Natural killer cell (primary cell): ENCODE data around the gene RNASEH2B. TPM values are rescaled to one million over a fixed set of nuclear protein-coding genes. Genes with fewer than 3 reads are reported as not detected.

Experiments
- ATAC-seq, 3 donors: fragments of 150-1000 bp in 2 of 3; fragments of 200-7000 bp in 1 of 3; cut with Tn5 transposase; 1 replicate in 1 of 3; 2 replicates in 2 of 3; pipeline ENCODE4 v1.10.0; 2021; ENCODE audit warnings: mild to moderate bottlenecking in 2 of 3, moderate library complexity in 2 of 3
- DNase-seq, 2 donors: peaks; one replicate each; pipeline versions ENCODE4 v3.0.0 to v3.0.0-alpha.2; 2013 to 2021; ENCODE audit warnings: mixed read lengths in 1 of 2
- H3K27ac ChIP-seq: one replicate; pipeline ENCODE4 v1.5.1; 2013; ENCODE audit warnings: mild to moderate bottlenecking, low read length
- H3K27me3 ChIP-seq: one replicate; pipeline ENCODE4 v1.6.1; 2013; ENCODE audit warnings: low read length; ENCODE audit not compliant: control insufficient read depth, insufficient read depth
- H3K36me3 ChIP-seq: one replicate; pipeline ENCODE4 v1.6.1; 2013; ENCODE audit warnings: low read length; ENCODE audit not compliant: control insufficient read depth, insufficient read depth
- H3K4me1 ChIP-seq: one replicate; pipeline ENCODE4 v1.6.1; 2013; ENCODE audit warnings: low read length; ENCODE audit not compliant: control insufficient read depth, insufficient read depth
- H3K4me3 ChIP-seq: one replicate; pipeline ENCODE4 v1.5.1; 2013; ENCODE audit warnings: low read length
- H3K9me3 ChIP-seq: one replicate; pipeline ENCODE4 v1.6.1; 2013; ENCODE audit warnings: low read length; ENCODE audit not compliant: control insufficient read depth, insufficient read depth
- H3K27ac Mint-ChIP-seq, 2 donors: one replicate each; pipeline ENCODE4 v1.8.0; 2022; ENCODE audit warnings: mild to moderate bottlenecking in 2 of 2, mixed read lengths in 2 of 2, moderate library complexity in 1 of 2
- H3K27me3 Mint-ChIP-seq, 2 donors: one replicate each; pipeline ENCODE4 v1.8.0; 2022; ENCODE audit warnings: low read depth in 2 of 2, mixed read lengths in 2 of 2
- H3K36me3 Mint-ChIP-seq: one replicate; pipeline ENCODE4 v1.8.0; 2022; ENCODE audit warnings: mixed read lengths
- H3K4me1 Mint-ChIP-seq, 2 donors: one replicate each; pipeline ENCODE4 v1.8.0; 2022; ENCODE audit warnings: mixed read lengths in 2 of 2
- H3K4me3 Mint-ChIP-seq: one replicate; pipeline ENCODE4 v1.8.0; 2022; ENCODE audit warnings: mild to moderate bottlenecking, moderate library complexity, mixed read lengths
- H3K9me3 Mint-ChIP-seq, 2 donors: one replicate each; pipeline ENCODE4 v1.8.0; 2022; ENCODE audit warnings: mixed read lengths in 2 of 2
- CTCF ChIP-seq: fragments of 200-600 bp; IDR thresholded peaks from one replicate; pipeline ENCODE4 v1.8.0; 2022; ENCODE audit warnings: antibody characterized with exemption
- WGBS: methylation state at CpG from one replicate; pipeline ENCODE4 v1.1.7; 2013; ENCODE audit warnings: missing lambda C conversion rate; ENCODE audit not compliant: insufficient coverage; 5-methylcytosine and 5-hydroxymethylcytosine counted together
- intact Hi-C: fragments of 100-400 bp; cut with micrococcal nuclease; formaldehyde crosslinking; loops from one replicate; pipeline ENCODE4 v1.14.2; 2022
- total RNA-seq, 4 donors: library from RNA; stranded (reverse); fragments of 120-200 nt in 1 of 4; gene quantifications; one replicate each; pipeline versions ENCODE4 v1.2.3 to v1.2.4, GENCODE V29; 2013 to 2022

RNASEH2B gene
- total RNA-seq, 3 donors from 2014 or later (not counting 1 experiment from before 2014, with no cell fraction given): 57.9 to 68.7 (median 64.8) TPM

GRCh38 chr13:51002736-51003135 lies 93.1 kb downstream of the RNASEH2B start:
- 77% methylated on average over 1 of the region's 1 CpG for WGBS
- intact Hi-C loops: no loop called here
- ATAC-seq (no peak), DNase-seq (no peak)
- H3K4me1 Mint-ChIP-seq: no peaks in the 10 kb centered on the region
- H3K9me3 ChIP-seq: no peaks in the 10 kb centered on the region
- no peaks in the 10 kb centered on the region for H3K27me3 ChIP-seq
- no peaks in the 10 kb centered on the region for H3K9me3 Mint-ChIP-seq
- TF ChIP-seq CTCF: no peak
- no peak overlapping the region for H3K27ac Mint-ChIP-seq
- no peak overlapping the region for H3K4me3 ChIP-seq
- H3K27ac ChIP-seq: no peak overlapping the region
- no peaks in the 10 kb centered on the region for H3K36me3 ChIP-seq
- H3K4me1 ChIP-seq: no peaks in the 10 kb centered on the region
- no peak overlapping the region for H3K4me3 Mint-ChIP-seq
- no peaks in the 10 kb centered on the region for H3K36me3 Mint-ChIP-seq
- peaks cover 10 to 14% of the 10 kb centered on the region in 2 donors for H3K27me3 Mint-ChIP-seq

DNA sequence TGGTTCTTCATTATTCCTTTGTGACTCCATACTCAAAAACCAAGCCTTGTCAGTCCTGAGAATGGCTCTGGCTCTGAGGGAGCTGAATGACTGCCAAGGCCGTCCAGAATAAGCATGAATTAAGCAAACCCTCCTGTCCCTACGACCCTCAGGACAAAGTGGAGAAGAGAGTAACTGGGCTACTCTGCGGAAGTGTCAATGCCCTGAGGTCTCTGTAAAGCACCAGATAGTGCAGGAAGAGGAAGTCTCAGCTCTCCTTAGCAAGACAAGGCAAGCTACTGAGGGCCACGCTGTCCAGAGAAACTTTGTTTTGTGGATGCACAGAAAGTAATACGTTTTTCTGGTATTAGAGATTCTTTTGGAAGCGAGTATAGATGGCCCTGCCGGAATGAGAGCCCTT lies 94.1 kb downstream of the RNASEH2B start:
- intact Hi-C loops: no loop called here
- DNase-seq (no peak), ATAC-seq (no peak)
- H3K4me3 ChIP-seq: no peak overlapping the region
- no peaks in the 10 kb centered on the region for H3K36me3 ChIP-seq
- Mint-ChIP-seq H3K27ac (no peak overlapping the region), H3K36me3 (no peaks in the 10 kb centered on the region), H3K27me3 (peaks cover 10 to 14% of the 10 kb centered on the region in 2 donors), H3K9me3 (no peaks in the 10 kb centered on the region), H3K4me3 (no peak overlapping the region), H3K4me1 (no peaks in the 10 kb centered on the region)
- no peak for TF ChIP-seq CTCF
- no peaks in the 10 kb centered on the region for H3K9me3 ChIP-seq
- no peaks in the 10 kb centered on the region for H3K27me3 ChIP-seq
- WGBS: 84% methylated on average over 6 of the region's 7 CpGs
- H3K27ac ChIP-seq: no peak overlapping the region
- H3K4me1 ChIP-seq: no peaks in the 10 kb centered on the region

DNA sequence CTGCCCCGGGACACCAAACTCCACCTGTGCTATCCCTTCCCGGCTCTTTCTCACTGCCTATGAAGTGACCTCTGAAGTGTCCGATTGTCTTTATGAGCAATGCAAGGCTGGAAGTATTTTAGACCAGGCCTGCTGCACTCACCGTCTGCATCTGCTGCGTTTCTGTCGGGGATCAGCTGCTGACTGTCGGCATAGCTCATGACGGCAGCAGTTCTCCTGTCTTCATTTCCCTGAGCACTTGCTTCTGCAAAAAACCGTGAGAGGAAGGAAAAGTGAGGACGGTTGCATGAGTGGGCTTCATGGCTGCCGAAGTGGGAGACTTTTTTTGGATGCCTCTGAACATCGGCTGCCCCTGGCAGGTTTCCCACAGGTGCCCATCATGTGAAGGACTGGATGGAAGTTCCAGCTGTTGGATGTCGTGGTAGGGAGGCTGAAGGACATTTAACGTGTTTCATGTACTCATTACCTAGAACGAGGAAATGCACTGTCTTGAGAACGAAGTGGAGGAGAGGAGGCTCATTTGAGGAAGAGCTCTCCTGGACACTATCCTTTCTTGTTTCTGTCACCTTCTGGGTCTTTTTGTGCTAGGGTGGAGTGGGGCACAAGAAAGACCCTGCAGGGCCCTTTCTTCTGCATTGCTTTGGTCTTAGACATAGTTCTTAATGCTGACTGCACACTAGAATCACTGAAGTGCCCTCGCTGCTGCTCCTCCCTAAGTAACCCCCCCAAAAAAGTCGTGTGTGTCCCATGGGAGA lies 94.7 kb downstream of the RNASEH2B start:
- no peak for ATAC-seq

More for the DNA sequence above, 94.7 kb downstream of the RNASEH2B start:
- no peak for DNase-seq
- Histone ChIP-seq H3K27me3 (no peaks in the 10 kb centered on the region), H3K36me3 (no peaks in the 10 kb centered on the region), H3K4me1 (no peaks in the 10 kb centered on the region), H3K9me3 (no peaks in the 10 kb centered on the region), H3K4me3 (no peak overlapping the region), H3K27ac (no peak overlapping the region)
- WGBS: 59% methylated on average over 17 of the region's 18 CpGs
- H3K4me3 Mint-ChIP-seq: no peak overlapping the region
- H3K36me3 Mint-ChIP-seq: no peaks in the 10 kb centered on the region
- H3K4me1 Mint-ChIP-seq: no peaks in the 10 kb centered on the region
- TF ChIP-seq CTCF: no peak
- H3K27ac Mint-ChIP-seq: no peak overlapping the region
- no peaks in the 10 kb centered on the region for H3K9me3 Mint-ChIP-seq
- peaks cover 10 to 14% of the 10 kb centered on the region in 2 donors for H3K27me3 Mint-ChIP-seq
- intact Hi-C loops: no loop called here
